Stimulated activated naive CD8-positive, alpha-beta T cell treated with anti-CD3 and anti-CD28 coated beads, Interleukin-15, Interleukin-2, amounts not matched to agents 100 U/mL and 50 U/mL, for 24 hours (primary cell): Measurements from ENCODE around the gene LSMEM2.

Experiments used
- ATAC-seq: fragments of 150-1000 bp; cut with Tn5 transposase; one replicate; pipeline ENCODE4 v1.10.0; 2021
- DNase-seq: peaks from one replicate; pipeline ENCODE4 v3.0.0; 2021

LSMEM2 gene

GRCh38 chr3:50323092-50323600 is 44.3 kb downstream of the LSMEM2 start:
- no peak for ATAC-seq

GRCh38 chr3:50323614-50324199 is 44.8 kb downstream of the LSMEM2 start:
- DNase-seq (no peak), ATAC-seq (no peak)

More at GRCh38 chr3:50323092-50323600, 44.3 kb downstream of the LSMEM2 start:
- DNase-seq = no peak

- peak; percentile 80 for DNase-seq
- ATAC-seq = peak; percentile 39
Observed at GRCh38 chr3:50324351-50325112, 45.6 kb downstream of the LSMEM2 start.

GRCh38 chr3:50325113-50325480 is 46.2 kb downstream of the LSMEM2 start:
- ATAC-seq (no peak), DNase-seq (no peak)

GRCh38 chr3:50325497-50326181 is 46.8 kb downstream of the LSMEM2 start:
- ATAC-seq = no peak
- no peak for DNase-seq

GRCh38 chr3:50326182-50326541 is 47.3 kb downstream of the LSMEM2 start:
- DNase-seq = no peak
- ATAC-seq = no peak

GRCh38 chr3:50327129-50327528 is 48.2 kb downstream of the LSMEM2 start:
- DNase-seq = no peak

GRCh38 chr3:50327943-50328691 is 49.2 kb downstream of the LSMEM2 start, which contains the start of gene TUSC2:
Gene TUSC2 (minus strand): TSS chr3:50328223. CDS start chr3:50328099, 124 bp downstream.
- ATAC-seq (peak; percentile 91), DNase-seq (peak; percentile 96)

More at GRCh38 chr3:50327129-50327528, 48.2 kb downstream of the LSMEM2 start:
- ATAC-seq = no peak

- ATAC-seq (no peak), DNase-seq (no peak)
Observed at GRCh38 chr3:50330330-50330729, 51.4 kb downstream of the LSMEM2 start.

GRCh38 chr3:50331364-50331907 is 52.5 kb downstream of the LSMEM2 start:
- ATAC-seq = no peak
- DNase-seq = no peak

- ATAC-seq (no peak), DNase-seq (no peak)
Observed at GRCh38 chr3:50333744-50334328, 54.9 kb downstream of the LSMEM2 start.

GRCh38 chr3:50334339-50335075 is 55.6 kb downstream of the LSMEM2 start:
- DNase-seq = no peak
- ATAC-seq = no peak

- ATAC-seq (peak; percentile 12), DNase-seq (no peak)
Observed at GRCh38 chr3:50336452-50337174, 57.7 kb downstream of the LSMEM2 start.

- DNase-seq (peak; percentile 99), ATAC-seq (peak; percentile 78)
Observed at GRCh38 chr3:50337175-50337861, 58.4 kb downstream of the LSMEM2 start.
